Measurements from ENCODE around the gene CNR2. TPM values are rescaled to one million over a fixed set of nuclear protein-coding genes. Genes with fewer than 3 reads are reported as not detected.

CNR2 gene
- total RNA-seq, 1 experiment from 2014 or later: not detected

DNA sequence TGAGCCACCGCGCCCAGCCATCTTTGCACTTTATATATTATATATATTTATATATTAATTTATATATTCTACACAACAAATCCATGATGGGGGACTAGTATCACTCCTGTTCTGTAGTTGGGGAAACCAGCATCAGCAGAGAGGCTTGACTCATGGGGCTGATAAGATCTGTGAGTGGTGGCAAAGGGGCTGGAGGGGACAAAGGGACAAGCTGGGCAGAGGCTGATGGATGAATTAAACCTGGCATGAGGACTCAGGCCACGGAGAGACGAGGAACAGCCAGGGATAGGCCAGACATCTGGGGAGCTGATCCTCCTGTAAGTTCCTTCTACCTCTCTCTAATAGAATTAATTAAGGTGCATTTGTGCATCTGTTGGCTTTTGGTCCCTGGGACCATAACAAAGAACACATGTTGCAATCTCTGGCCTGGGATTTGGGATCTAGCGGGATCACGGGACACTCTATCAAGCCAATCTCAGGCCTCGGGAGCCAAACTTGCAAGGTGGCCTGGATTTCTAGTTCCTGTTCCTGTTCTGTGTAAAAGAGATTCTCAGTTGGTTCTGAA, 7.6 kb downstream of the CNR2 start:
- Histone ChIP-seq H2AK5ac (ENCODE audit: insufficient read length, low read length) (no peak overlapping the region), H2BK20ac (ENCODE audit: low read depth, low read length, poor library complexity, severe bottlenecking) (no peak overlapping the region), H3K9ac (ENCODE audit: extremely low read depth, insufficient read length, low read length) (no peak overlapping the region), H3K4ac (ENCODE audit: low read depth, low read length) (no peak overlapping the region), H3K27ac (ENCODE audit: insufficient read length, low read depth, low read length) (no peak overlapping the region), H3K18ac (ENCODE audit: insufficient read length, low read depth, low read length) (no peak overlapping the region), H3K79me2 (ENCODE audit: insufficient read depth, low read length) (no peaks in the 10 kb centered on the region), H2AFZ (ENCODE audit: low read length) (no peak overlapping the region), H2BK15ac (ENCODE audit: low read depth, low read length) (no peak overlapping the region), H2BK5ac (ENCODE audit: insufficient read length, low read length) (no peak overlapping the region), H3K79me1 (ENCODE audit: insufficient read depth, low read depth, low read length, poor library complexity, severe bottlenecking) (no peaks in the 10 kb centered on the region), H3K56ac (ENCODE audit: insufficient read length, low read depth, low read length) (no peak overlapping the region), H4K8ac (replicated peaks; ENCODE audit: insufficient read length, low read depth, low read length) (no peak overlapping the region), H4K20me1 (ENCODE audit: control insufficient read depth, insufficient read depth, insufficient read length) (no peaks in the 10 kb centered on the region), H4K91ac (ENCODE audit: insufficient read length, low read depth, low read length) (no peak overlapping the region), H3K14ac (ENCODE audit: insufficient read depth, low read length) (no peak overlapping the region), H3K9me3 (ENCODE audit: control insufficient read depth, low read depth, low read length) (no peaks in the 10 kb centered on the region), H3K27me3 (ENCODE audit: insufficient read depth, low read length) (peaks cover 8% of the 10 kb centered on the region; the same call in 1 of the 2 replicates), H3K23ac (ENCODE audit: insufficient read length, low read depth, low read length) (no peak overlapping the region), H2BK12ac (ENCODE audit: insufficient read length, low read depth, low read length) (no peak overlapping the region), H4K5ac (ENCODE audit: insufficient read length, low read depth, low read length) (no peak overlapping the region), H3T11ph (ENCODE audit: low read length) (no peak overlapping the region), H3K4me1 (ENCODE audit: insufficient read depth, low read length) (peaks cover 6% of the 10 kb centered on the region; the same call in 1 of the 2 replicates), H3K23me2 (ENCODE audit: insufficient read length, low read depth, low read length, poor library complexity, severe bottlenecking) (peaks cover 8% of the 10 kb centered on the region), H3K4me2 (ENCODE audit: insufficient read depth, insufficient read length, low read length) (no peak overlapping the region), H2BK120ac (ENCODE audit: low read depth, low read length, poor library complexity, severe bottlenecking) (no peak overlapping the region)
- WGBS (ENCODE audit: extremely low coverage, insufficient read length, low lambda C conversion rate): no CpG with 5 or more reads among the region's 7 CpGs
- Mint-ChIP-seq H3K4me1 (peaks cover 18 to 26% of the 10 kb centered on the region in 2 experiments), H3K9me3 (no peaks in the 10 kb centered on the region), H3K27me3 (ENCODE audit: low read depth) (peaks cover 64% of the 10 kb centered on the region), H3K27ac (no peak overlapping the region; a peak in 1 of 7 replicates), H3K4me3 (no peak overlapping the region; a peak in 1 of 5 replicates), H3K36me3 (ENCODE audit: insufficient read depth in 1 of 3, low read depth in 3 of 3) (no peaks in the 10 kb centered on the region)
- no peak for DNase-seq
- TF ChIP-seq, protein P1, sequence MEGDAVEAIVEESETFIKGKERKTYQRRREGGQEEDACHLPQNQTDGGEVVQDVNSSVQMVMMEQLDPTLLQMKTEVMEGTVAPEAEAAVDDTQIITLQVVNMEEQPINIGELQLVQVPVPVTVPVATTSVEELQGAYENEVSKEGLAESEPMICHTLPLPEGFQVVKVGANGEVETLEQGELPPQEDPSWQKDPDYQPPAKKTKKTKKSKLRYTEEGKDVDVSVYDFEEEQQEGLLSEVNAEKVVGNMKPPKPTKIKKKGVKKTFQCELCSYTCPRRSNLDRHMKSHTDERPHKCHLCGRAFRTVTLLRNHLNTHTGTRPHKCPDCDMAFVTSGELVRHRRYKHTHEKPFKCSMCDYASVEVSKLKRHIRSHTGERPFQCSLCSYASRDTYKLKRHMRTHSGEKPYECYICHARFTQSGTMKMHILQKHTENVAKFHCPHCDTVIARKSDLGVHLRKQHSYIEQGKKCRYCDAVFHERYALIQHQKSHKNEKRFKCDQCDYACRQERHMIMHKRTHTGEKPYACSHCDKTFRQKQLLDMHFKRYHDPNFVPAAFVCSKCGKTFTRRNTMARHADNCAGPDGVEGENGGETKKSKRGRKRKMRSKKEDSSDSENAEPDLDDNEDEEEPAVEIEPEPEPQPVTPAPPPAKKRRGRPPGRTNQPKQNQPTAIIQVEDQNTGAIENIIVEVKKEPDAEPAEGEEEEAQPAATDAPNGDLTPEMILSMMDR (conservative IDR thresholded peaks at IDR 0.05): no peak
